ENCODE results near the gene EPX. TPM values are rescaled to one million over a fixed set of nuclear protein-coding genes. Genes with fewer than 3 reads are reported as not detected.
"Not testable (repeated sequence)": the region's sequence is repeated elsewhere in the genome, so short reads cannot be mapped to it uniquely, and the experiment has no call there.

Gene EPX, protein sequence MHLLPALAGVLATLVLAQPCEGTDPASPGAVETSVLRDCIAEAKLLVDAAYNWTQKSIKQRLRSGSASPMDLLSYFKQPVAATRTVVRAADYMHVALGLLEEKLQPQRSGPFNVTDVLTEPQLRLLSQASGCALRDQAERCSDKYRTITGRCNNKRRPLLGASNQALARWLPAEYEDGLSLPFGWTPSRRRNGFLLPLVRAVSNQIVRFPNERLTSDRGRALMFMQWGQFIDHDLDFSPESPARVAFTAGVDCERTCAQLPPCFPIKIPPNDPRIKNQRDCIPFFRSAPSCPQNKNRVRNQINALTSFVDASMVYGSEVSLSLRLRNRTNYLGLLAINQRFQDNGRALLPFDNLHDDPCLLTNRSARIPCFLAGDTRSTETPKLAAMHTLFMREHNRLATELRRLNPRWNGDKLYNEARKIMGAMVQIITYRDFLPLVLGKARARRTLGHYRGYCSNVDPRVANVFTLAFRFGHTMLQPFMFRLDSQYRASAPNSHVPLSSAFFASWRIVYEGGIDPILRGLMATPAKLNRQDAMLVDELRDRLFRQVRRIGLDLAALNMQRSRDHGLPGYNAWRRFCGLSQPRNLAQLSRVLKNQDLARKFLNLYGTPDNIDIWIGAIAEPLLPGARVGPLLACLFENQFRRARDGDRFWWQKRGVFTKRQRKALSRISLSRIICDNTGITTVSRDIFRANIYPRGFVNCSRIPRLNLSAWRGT
- not detected in 2 replicates for total RNA-seq

DNA sequence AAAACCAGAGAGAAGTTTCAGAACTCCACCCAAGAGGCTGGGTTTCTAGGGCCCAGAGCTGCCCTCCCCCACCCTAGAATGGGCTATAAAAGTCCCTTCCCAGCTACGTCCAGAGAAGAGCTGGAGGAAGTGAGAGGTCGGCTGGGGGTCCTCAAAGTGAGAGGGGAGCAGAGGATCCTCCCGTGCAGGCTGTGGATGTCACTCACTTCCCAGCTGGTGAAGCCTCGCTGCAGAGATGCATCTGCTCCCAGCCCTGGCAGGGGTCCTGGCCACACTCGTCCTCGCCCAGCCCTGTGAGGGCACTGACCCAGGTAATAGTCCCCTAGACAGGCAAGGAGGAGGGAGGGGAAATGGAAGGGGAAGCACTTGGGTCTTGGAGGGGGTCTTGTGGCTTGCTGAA is at the start of gene EPX:
EPX (plus strand) TSS at position 115 of the 400 bp plus-strand sequence; CDS start at position 236, 121 bp downstream.
- H3K4me1 ChIP-seq (ENCODE audit: insufficient read depth, low read length): peaks cover 9% of the 10 kb centered on the region
- H3K4me3 ChIP-seq (ENCODE audit: insufficient read depth, low read length): no peak within 1 kb of the TSS
- no peak within 1 kb of the TSS for H2AFZ ChIP-seq (ENCODE audit: low read length)
- no peak within 1 kb of the TSS for H3K4me2 ChIP-seq (ENCODE audit: insufficient read depth, low read length)
- H3K9me3 ChIP-seq (ENCODE audit: low read depth, low read length): no peaks in the 10 kb centered on the region
- no peaks in the 10 kb centered on the region for H3K36me3 ChIP-seq (ENCODE audit: insufficient read depth, low read length)
- peaks cover 4% of the 10 kb centered on the region for H4K20me1 ChIP-seq (ENCODE audit: insufficient read depth, low read length)
- TF ChIP-seq CTCF (IDR thresholded peaks at IDR 0.05; ENCODE audit: extremely low read depth, low read depth, low read length): no peak
- DNase-seq (ENCODE audit: insufficient read length, low spot score, missing footprints): no peak
- no peaks in the 10 kb centered on the region for H3K79me2 ChIP-seq (ENCODE audit: insufficient read depth, low read length)
- H3K27me3 ChIP-seq (ENCODE audit: insufficient read depth, low read length): peaks cover 40% of the 10 kb centered on the region
- H3K27ac ChIP-seq (ENCODE audit: low read depth, low read length): no peak within 1 kb of the TSS

GRCh38 chr17:58143335-58143734 is 49.2 kb upstream of the EPX start:
- not testable (repeated sequence) for H3K79me2 ChIP-seq (ENCODE audit: insufficient read depth, low read length); H3K27ac ChIP-seq (ENCODE audit: low read depth, low read length); H3K4me1 ChIP-seq (ENCODE audit: insufficient read depth, low read length); H3K4me3 ChIP-seq (ENCODE audit: insufficient read depth, low read length); DNase-seq (ENCODE audit: insufficient read length, low spot score, missing footprints); H3K27me3 ChIP-seq (ENCODE audit: insufficient read depth, low read length); H3K4me2 ChIP-seq (ENCODE audit: insufficient read depth, low read length); H2AFZ ChIP-seq (ENCODE audit: low read length); H3K9me3 ChIP-seq (ENCODE audit: low read depth, low read length); H3K36me3 ChIP-seq (ENCODE audit: insufficient read depth, low read length); H4K20me1 ChIP-seq (ENCODE audit: insufficient read depth, low read length)

GRCh38 chr17:58144801-58145200 is 47.7 kb upstream of the EPX start:
- H3K4me2 ChIP-seq (ENCODE audit: insufficient read depth, low read length): no peak overlapping the region
- H3K27me3 ChIP-seq (ENCODE audit: insufficient read depth, low read length): peaks cover 7% of the 10 kb centered on the region
- DNase-seq (ENCODE audit: insufficient read length, low spot score, missing footprints): no peak
- H3K79me2 ChIP-seq (ENCODE audit: insufficient read depth, low read length): no peaks in the 10 kb centered on the region
- no peaks in the 10 kb centered on the region for H3K9me3 ChIP-seq (ENCODE audit: low read depth, low read length)
- H3K36me3 ChIP-seq (ENCODE audit: insufficient read depth, low read length): no peaks in the 10 kb centered on the region
- no peaks in the 10 kb centered on the region for H3K4me1 ChIP-seq (ENCODE audit: insufficient read depth, low read length)
- no peak for TF ChIP-seq CTCF (IDR thresholded peaks at IDR 0.05; ENCODE audit: extremely low read depth, low read depth, low read length)
- H3K4me3 ChIP-seq (ENCODE audit: insufficient read depth, low read length): no peak overlapping the region
- H3K27ac ChIP-seq (ENCODE audit: low read depth, low read length): no peak overlapping the region
- no peaks in the 10 kb centered on the region for H4K20me1 ChIP-seq (ENCODE audit: insufficient read depth, low read length)
- H2AFZ ChIP-seq (ENCODE audit: low read length): no peak overlapping the region

GRCh38 chr17:58147930-58148434 is 44.5 kb upstream of the EPX start, which contains the start of gene OR4D1:
TSS of gene OR4D1 (plus strand) at chr17:58148384. CDS start at chr17:58155154, 6,770 bp downstream.
- Histone ChIP-seq H3K79me2 (ENCODE audit: insufficient read depth, low read length) (no peaks in the 10 kb centered on the region), H3K4me1 (ENCODE audit: insufficient read depth, low read length) (no peaks in the 10 kb centered on the region), H4K20me1 (ENCODE audit: insufficient read depth, low read length) (no peaks in the 10 kb centered on the region), H2AFZ (ENCODE audit: low read length) (no peak within 1 kb of the TSS), H3K4me3 (ENCODE audit: insufficient read depth, low read length) (no peak within 1 kb of the TSS), H3K27ac (ENCODE audit: low read depth, low read length) (no peak within 1 kb of the TSS), H3K36me3 (ENCODE audit: insufficient read depth, low read length) (no peaks in the 10 kb centered on the region), H3K4me2 (ENCODE audit: insufficient read depth, low read length) (no peak within 1 kb of the TSS), H3K9me3 (ENCODE audit: low read depth, low read length) (no peaks in the 10 kb centered on the region), H3K27me3 (ENCODE audit: insufficient read depth, low read length) (peaks cover 7% of the 10 kb centered on the region)
- no peak for DNase-seq (ENCODE audit: insufficient read length, low spot score, missing footprints)
- TF ChIP-seq CTCF (IDR thresholded peaks at IDR 0.05; ENCODE audit: extremely low read depth, low read depth, low read length): no peak

Measured in osteoblast (primary cell).